Tibial nerve (tissue), 4 donors: Measurements from ENCODE around the gene GGCT.

ENCODE experiments used
- EP300 ChIP-seq, 2 donors: sonication (generic); formaldehyde crosslinking; IDR thresholded peaks; one replicate each; pipeline ENCODE4 v1.6.1; 2017; ENCODE audit warnings: antibody characterized with exemption in 2 of 2, mild to moderate bottlenecking in 1 of 2
- POLR2A ChIP-seq, 2 donors: fragments of 450-650 bp; IDR thresholded peaks; one replicate each; pipeline ENCODE4 v1.6.1; 2017; ENCODE audit warnings: antibody characterized with exemption in 2 of 2, mild to moderate bottlenecking in 2 of 2, moderate library complexity in 2 of 2
- TF ChIP-seq, protein P1 (sequence below), 5 experiments: fragments of 200-600 bp in 3 of 5; fragments of 450-650 bp in 2 of 5; sonication (generic) in 3 of 5; IDR thresholded peaks; one replicate each; pipeline ENCODE4 v1.5.1; 2016 to 2019; ENCODE audit warnings: antibody characterized with exemption in 5 of 5, mild to moderate bottlenecking in 3 of 5, moderate library complexity in 2 of 5

DNA sequence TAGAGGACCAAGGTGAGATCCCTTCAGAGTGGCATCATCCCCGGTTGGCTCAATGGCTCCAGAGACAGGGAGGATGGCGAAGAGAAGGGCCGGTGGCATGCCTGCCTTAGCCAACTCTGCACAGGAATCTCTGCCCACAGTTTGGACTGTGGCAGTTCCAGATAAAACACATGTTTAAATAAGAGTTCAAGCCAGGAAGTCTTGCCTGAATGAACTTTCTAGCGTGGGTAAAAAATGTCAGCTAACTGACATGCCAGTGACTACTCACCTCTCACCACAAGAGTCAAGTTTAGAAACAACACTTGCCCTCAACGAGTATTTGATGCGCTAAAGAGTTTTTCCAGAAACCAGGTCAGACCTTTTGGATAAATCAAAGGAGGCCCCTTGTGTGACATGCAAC is 29.0 kb downstream of the GGCT start:
- TF ChIP-seq EP300 (IDR thresholded peaks at IDR 0.05) (no peak), POLR2A (IDR thresholded peaks at IDR 0.05) (no peak)
- TF ChIP-seq, protein P1, sequence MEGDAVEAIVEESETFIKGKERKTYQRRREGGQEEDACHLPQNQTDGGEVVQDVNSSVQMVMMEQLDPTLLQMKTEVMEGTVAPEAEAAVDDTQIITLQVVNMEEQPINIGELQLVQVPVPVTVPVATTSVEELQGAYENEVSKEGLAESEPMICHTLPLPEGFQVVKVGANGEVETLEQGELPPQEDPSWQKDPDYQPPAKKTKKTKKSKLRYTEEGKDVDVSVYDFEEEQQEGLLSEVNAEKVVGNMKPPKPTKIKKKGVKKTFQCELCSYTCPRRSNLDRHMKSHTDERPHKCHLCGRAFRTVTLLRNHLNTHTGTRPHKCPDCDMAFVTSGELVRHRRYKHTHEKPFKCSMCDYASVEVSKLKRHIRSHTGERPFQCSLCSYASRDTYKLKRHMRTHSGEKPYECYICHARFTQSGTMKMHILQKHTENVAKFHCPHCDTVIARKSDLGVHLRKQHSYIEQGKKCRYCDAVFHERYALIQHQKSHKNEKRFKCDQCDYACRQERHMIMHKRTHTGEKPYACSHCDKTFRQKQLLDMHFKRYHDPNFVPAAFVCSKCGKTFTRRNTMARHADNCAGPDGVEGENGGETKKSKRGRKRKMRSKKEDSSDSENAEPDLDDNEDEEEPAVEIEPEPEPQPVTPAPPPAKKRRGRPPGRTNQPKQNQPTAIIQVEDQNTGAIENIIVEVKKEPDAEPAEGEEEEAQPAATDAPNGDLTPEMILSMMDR (IDR thresholded peaks at IDR 0.05), result no peak
